GM13977 (cell line): ENCODE data around the gene BOLA1.
"Not testable (repeated sequence)": the region's sequence is repeated elsewhere in the genome, so short reads cannot be mapped to it uniquely, and the experiment has no call there.

Experiments used
- DNase-seq: peaks from one replicate; pipeline ENCODE4 v3.0.0; 2012; ENCODE audit warnings: low spot score
- CTCF ChIP-seq: IDR thresholded peaks from 2 replicates; pipeline ENCODE4 v1.5.1; 2012; ENCODE audit warnings: mild to moderate bottlenecking, control low read depth; ENCODE audit not compliant: insufficient read depth; ENCODE audit errors: extremely low read depth, missing control alignments
- in situ Hi-C: fragments of 300-500 bp; cut with MboI; formaldehyde crosslinking; loops from one replicate; pipeline ENCODE4 v1.12.0; 2022; ENCODE audit warnings: low sequenced_read_pairs, low pct_unique_long_range_greater_than_20kb, mixed read lengths, inconsistent platforms; ENCODE audit not compliant: unreplicated experiment

The BOLA1 gene

GRCh38 chr1:149886396-149887195 is 12.8 kb upstream of the BOLA1 start:
- no peak for TF ChIP-seq CTCF
- DNase-seq: peak; percentile 90
- in situ Hi-C loops: no loop called here

- DNase-seq, in situ Hi-C loops: not testable (repeated sequence)
These were observed 12.2 kb upstream of the BOLA1 start for GRCh38 chr1:149887196-149887455.

GRCh38 chr1:149887456-149888246 is 11.7 kb upstream of the BOLA1 start:
- in situ Hi-C loops: no loop called here
- DNase-seq: peak; percentile 85
- TF ChIP-seq CTCF: no peak

GRCh38 chr1:149888247-149888998 is 10.9 kb upstream of the BOLA1 start:
- DNase-seq: peak; percentile 73
- in situ Hi-C loops: no loop called here
- peak; percentile 65 for TF ChIP-seq CTCF

GRCh38 chr1:149888999-149889289 is 10.4 kb upstream of the BOLA1 start:
- no peak for DNase-seq
- in situ Hi-C loops: no loop called here

GRCh38 chr1:149896575-149896974 is 2.8 kb upstream of the BOLA1 start:
- in situ Hi-C loops: no loop called here
- no peak for DNase-seq
- TF ChIP-seq CTCF: no peak

More at GRCh38 chr1:149888999-149889289, 10.4 kb upstream of the BOLA1 start:
- no peak for TF ChIP-seq CTCF
